IPS-NIHi7 (cell line): Measurements from ENCODE around the gene TFPT.
A peak's percentile ranks its signal among the peaks of the same experiment; 100 is the strongest.

Experiments
- DNase-seq: peaks from one replicate; pipeline ENCODE4 v3.0.0; 2012; ENCODE audit warnings: mixed read lengths; ENCODE audit errors: extremely low spot score

The TFPT gene

GRCh38 chr19:54149021-54149812 is 33.8 kb upstream of the TFPT start:
- no peak for DNase-seq

DNA sequence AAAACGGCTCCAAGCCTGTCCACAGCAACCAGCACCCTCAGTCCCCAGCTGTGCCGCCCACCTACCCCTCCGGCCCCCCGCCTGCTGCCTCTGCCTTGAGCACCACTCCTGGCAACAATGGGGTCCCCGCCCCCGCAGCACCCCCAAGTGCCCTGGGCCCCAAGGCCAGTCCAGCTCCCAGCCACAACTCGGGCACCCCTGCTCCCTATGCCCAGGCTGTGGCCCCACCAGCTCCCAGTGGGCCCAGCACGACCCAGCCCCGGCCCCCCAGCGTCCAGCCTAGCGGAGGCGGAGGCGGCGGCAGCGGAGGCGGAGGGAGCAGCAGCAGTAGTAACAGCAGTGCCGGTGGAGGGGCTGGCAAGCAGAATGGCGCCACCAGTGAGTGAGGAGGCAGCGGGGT is 32.7 kb upstream of the TFPT start:
- no peak for DNase-seq

DNA sequence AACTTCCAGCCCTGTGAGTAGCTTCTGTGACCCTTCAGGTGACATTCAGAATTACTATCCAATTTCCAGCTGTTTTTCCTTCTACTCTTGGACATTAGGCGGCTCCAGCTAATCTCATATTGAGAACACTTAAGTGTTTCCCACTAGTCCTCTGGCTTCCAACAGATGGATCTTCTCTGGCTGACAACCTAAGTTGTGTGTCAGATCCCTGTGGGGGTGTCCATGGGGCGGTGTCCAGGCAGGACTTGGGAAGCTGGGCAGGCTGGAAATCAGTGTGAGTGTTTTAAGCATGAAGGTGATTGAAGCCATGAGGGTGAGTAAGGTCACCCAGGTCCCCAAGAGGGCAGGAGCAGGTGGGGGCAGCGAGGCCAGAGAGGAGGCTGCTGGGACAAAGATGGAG is 32.2 kb upstream of the TFPT start:
- no peak for DNase-seq

- no peak for DNase-seq
These were observed 30.2 kb upstream of the TFPT start for GRCh38 chr19:54145541-54146158.

- DNase-seq, result no peak
These were observed 26.8 kb upstream of the TFPT start for GRCh38 chr19:54142166-54142780.

GRCh38 chr19:54141356-54141755 is 25.9 kb upstream of the TFPT start:
- DNase-seq, result no peak

DNA sequence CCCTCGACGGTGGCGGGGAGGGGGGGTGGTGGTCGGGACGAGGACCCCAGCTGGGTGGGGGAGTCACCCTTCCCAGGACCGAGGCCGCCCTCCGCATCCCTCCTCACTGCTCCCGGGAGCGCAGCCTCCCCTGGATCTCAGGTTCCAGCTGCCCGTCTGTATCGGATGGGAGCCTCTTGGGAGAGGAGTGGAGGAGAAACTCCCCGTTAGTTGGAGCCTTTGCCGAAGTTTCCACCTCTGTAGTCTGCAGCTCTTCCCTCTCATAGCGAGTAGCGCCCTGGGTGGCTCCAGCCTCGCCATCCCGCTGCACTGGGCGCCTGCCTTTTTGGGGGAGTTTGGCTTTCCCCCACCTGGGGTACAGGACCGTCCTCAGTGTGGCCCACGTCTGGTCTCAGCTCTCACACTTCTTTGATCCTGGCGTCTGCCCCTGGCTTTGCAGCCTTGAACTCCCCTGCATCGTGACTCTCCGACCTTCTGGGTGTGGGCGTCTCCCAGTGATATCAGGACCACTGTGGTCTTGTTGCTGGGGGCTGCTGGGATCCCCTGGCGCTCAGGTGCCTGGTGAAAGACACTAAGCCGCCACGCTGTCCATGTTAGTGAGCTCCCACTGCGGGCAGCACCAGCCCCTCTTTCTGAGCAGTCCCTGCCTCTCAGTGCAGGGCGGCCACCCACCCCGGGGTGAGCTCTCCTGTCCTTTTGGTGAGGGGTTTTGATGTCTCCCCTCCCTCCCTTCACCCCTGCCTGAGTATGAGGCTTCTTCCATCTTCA is 23.2 kb upstream of the TFPT start:
- DNase-seq, result no peak

GRCh38 chr19:54137699-54138488 is 22.4 kb upstream of the TFPT start, which contains the start of gene CNOT3:
Gene CNOT3 (plus strand): TSS chr19:54137762. CDS start chr19:54142979, 5,217 bp downstream.
- peak; percentile 46 for DNase-seq

DNA sequence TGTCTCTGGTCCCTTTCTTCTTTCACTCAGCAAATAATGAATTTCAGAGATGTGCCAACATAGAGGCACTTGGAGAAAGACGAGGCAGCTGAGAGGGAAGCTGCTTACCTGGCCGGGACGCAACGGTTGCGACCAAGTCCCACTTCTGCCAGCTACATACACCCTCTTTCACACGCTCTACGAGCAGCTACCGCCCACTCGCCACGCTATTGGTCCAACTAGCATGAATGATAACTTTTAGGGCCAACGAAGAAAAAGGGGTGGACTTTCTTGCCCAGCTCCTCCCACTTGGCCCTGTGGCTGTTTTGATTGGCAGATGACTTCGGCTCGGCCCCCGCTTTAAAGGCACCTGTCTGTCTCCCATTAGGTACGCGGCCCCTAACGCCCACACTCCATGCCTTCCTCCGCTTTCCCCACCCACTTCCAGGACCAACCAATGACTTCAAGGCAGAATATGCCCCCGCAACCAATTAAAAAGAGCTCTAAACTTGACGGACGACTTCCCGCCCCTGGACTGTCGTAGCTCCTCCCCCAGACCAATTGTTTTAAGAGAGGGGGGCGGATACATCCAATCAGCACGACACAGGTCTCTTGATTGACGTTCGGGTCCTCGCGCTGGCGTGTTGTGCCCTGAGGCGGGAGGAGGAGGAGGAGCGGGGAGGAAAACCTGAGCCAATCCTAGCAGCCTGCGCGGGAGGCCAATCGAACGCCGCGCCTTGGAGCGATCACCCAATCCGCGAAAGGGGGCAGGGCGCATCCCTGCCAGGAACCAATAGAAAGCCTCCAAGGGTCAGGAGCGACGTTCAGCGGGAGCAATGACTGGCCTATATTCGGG is 21.6 kb upstream of the TFPT start:
- peak; percentile 98 for DNase-seq

GRCh38 chr19:54136086-54136863 is 20.8 kb upstream of the TFPT start:
- peak; percentile 32 for DNase-seq

DNA sequence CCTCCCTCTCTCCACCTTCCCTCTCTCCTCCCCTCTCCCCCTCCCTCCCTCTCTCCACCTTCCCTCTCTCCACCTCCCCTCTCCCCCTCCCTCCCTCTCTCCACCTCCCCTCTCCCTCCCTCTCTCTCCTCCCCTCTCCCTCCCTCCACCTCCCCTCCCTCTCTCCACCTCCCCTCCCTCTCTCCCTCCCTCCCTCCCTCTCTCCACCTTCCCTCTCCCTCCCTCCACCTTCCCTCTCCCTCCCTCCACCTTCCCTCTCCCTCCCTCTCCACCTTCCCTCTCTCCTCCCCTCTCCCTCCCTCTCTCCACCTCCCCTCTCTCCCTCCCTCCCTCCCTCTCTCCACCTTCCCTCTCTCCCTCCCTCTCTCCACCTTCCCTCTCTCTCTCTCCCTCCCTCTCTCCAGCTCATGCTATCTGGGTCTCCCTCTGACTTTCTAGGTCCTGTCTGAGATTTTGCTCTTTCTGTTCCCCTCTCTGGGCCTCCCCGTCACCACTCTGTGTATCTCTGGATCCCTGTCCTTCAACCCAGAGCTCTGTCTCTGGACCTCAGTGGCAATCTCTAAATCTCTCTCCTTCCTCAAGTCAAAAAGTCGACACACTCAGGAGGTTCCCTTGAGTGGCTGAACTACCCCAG is 18.6 kb upstream of the TFPT start:
- no peak for DNase-seq

DNA sequence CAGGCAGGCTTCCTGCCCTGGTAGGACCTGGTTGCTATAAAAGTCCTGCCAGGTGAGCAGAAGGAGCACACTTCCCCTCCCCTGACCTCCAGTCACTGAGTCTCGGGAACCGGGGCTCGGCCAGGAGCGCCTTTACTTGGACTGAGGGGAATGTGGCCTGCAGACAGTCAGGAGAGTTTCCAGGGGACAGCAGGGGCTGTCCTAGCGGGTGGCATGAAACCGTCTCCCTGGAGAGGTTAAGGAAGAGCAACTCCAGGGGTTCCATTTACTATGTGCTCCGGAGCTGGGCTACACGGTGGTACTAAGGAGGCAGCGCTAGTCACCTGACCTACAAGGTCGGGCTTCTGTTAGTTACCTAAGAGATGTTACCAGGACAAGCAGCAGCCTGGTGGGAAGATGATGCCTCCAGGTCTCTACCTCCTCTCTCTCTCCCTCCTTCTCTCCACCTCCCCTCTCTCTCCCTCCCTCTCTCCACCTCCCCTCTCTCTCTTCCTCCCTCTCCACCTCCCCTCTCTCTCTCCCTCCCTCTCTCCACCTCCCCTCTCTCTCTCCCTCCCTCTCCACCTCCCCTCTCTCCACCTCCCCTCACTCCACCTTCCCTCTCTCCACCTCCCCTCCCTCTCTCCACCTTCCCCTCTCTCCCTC is 18.0 kb upstream of the TFPT start:
- DNase-seq, result no peak

DNA sequence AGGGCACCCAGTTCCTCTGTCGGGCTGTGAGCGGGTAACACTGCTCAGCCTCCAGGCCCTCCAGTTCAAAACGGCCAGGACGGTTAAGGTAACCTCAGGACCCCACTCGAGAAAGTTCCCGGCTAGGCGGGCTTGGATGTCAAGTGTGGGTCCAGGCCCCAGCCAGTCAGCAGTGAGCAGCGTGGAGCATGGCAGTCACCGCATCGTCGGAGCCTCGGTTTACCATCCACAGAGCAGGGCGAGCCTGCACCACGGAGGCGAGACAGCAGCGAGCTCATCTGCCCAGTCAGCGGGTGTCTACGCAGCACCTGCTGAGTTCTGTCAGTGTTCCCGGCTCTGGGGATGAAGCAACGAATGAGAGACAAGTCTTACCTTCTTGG is 14.2 kb upstream of the TFPT start:
- DNase-seq, result no peak

GRCh38 chr19:54128796-54129616 is 13.5 kb upstream of the TFPT start:
- no peak for DNase-seq

DNA sequence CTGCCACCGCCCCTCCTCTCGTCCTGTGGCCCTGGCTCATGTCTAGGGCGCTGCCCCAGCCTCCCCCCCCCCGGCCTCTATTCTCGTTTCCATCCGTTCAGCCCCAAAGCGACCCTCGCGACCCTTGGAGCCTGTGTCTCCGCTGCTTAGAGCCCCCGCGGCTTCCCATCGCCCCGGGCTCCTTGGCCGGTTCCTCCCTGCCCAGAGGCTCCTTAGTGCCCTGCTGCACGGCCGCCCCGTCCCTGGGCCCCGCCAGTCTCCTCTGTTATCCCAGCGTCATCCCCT is 12.9 kb upstream of the TFPT start:
- DNase-seq, result no peak

- DNase-seq, result no peak
These were observed 12.4 kb upstream of the TFPT start for GRCh38 chr19:54127688-54128440.

DNA sequence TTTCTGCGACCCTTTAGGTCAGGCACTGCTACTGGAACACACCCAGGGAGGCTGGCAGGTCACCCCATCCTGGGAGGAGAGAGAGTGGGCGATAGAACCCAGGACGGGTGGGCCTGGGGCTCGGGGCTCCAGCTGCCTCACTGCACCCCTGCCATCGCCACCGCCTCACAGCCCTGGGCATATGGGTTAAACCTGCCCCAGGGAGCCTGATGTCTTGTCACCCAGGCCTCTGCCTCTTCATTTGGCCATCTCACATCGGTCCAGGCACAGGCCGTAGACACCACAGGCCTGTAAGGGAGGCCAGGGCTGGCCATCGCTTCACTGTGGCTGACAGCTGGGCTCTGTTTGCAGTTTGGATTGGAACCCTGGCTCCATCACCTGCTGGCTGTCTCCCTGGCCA is 10.3 kb upstream of the TFPT start:
- no peak for DNase-seq
